ENCODE data around the gene RGS3. TPM values are rescaled to one million over a fixed set of nuclear protein-coding genes. Genes with fewer than 3 reads are reported as not detected.

RGS3 gene
- total RNA-seq, 1 donor from 2014 or later, result 66.2 TPM

DNA sequence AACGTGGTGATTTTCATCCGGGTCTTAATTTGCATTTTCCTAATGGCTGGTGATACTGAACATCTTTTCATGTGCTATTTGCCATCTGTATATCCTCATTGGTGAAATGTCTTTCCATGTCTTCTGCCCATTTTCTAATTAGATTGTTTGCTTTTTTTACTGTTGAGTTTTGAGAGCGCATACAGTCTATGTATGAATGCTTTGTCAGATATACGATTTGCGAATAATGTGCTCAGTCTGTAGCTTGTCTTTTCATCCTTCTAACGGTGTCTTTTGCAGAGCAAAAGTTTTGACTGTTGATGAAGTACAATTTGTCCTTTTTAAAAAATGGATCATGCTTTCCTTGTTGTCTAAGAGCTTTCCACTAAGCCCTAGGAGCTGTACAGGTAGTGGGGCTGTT, 143.0 kb downstream of the RGS3 start:
- Histone ChIP-seq H3K4me3 (no peak overlapping the region), H3K27ac (no peak overlapping the region), H3K9me3 (no peaks in the 10 kb centered on the region), H3K36me3 (no peaks in the 10 kb centered on the region), H3K4me1 (peaks cover 32% of the 10 kb centered on the region), H3K27me3 (ENCODE audit: low read depth) (no peaks in the 10 kb centered on the region)
- TF ChIP-seq, protein P1, sequence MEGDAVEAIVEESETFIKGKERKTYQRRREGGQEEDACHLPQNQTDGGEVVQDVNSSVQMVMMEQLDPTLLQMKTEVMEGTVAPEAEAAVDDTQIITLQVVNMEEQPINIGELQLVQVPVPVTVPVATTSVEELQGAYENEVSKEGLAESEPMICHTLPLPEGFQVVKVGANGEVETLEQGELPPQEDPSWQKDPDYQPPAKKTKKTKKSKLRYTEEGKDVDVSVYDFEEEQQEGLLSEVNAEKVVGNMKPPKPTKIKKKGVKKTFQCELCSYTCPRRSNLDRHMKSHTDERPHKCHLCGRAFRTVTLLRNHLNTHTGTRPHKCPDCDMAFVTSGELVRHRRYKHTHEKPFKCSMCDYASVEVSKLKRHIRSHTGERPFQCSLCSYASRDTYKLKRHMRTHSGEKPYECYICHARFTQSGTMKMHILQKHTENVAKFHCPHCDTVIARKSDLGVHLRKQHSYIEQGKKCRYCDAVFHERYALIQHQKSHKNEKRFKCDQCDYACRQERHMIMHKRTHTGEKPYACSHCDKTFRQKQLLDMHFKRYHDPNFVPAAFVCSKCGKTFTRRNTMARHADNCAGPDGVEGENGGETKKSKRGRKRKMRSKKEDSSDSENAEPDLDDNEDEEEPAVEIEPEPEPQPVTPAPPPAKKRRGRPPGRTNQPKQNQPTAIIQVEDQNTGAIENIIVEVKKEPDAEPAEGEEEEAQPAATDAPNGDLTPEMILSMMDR (IDR thresholded peaks at IDR 0.05), result no peak
- intact Hi-C loops (cut with DNase I), result no loop called here
- no peak for ATAC-seq
- DNase-seq, result no peak

DNA sequence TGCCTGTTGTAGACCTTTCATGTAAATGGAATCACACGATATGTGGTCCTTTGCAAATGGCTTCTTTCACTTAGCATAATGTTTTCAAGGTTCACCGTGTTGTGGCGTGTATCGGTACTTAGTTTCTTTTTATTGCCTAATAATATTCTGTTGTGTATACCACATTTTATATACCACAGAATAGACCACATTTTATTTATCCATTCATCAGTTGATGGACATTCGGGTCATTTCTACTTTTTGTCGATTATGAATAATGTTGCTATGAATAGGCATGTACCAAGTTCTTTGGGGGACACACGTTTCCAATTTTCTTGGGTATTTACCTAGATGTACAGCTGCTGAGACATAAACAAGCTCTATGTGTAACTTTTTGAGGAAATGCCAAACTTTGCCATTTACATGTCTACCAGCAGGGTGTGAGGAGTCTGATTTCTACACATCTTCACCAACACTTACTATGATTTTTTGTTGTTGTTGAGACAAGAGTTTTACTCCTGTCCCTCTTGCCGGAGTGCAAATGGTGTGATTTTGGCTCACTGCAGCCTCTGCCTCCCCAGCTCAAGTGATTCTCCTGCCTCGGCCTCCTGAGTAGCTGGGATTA, 144.7 kb downstream of the RGS3 start:
- no peak for ATAC-seq
- TF ChIP-seq, protein P1 (IDR thresholded peaks at IDR 0.05), result no peak

DNA sequence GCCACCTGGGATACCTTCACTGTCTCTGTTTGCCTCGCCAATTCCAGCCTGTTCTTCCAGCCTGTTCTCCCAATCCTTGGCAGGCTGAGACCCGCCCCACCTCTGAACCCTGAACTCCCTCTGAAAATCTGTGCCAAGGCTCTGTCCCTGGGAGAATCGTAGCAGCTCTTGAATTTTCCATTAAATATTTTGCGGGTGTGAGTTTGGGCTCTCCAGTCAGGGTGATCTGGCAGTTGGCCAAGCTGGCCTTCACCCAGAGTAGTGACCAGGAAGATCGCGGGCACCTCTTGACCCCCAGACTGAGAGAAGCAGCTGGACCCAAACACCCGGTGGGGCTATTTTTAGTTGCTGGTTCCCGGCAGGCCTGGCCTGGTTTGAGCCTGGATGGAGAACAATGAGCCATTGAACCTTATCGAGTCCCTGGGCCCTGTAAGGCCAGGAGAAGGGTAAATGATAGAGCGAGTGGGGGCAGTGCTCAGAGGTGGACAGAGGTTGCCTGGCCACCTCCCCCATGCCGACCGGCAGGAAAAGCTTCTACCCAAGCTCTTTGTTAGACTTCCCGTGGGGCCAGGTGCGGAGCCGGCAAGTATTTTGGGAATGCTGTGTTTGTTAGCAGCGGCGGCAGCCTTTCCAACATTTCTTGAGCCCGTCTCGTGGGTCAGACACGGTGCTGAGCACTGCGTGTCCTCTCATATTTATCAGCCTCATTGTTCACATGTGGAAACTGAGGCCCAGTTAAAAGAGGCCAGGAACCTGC, 146.2 kb downstream of the RGS3 start:
- Histone ChIP-seq H3K36me3 (no peaks in the 10 kb centered on the region), H3K27ac (peak overlapping the region; percentile 75), H3K9me3 (no peaks in the 10 kb centered on the region), H3K4me1 (peaks cover 21% of the 10 kb centered on the region), H3K27me3 (ENCODE audit: low read depth) (no peaks in the 10 kb centered on the region), H3K4me3 (no peak overlapping the region)
- DNase-seq, result peak; percentile 87
- TF ChIP-seq, protein P1 (IDR thresholded peaks at IDR 0.05), result no peak
- intact Hi-C loops (cut with DNase I), result no loop called here
- peak; percentile 80 to 85 for ATAC-seq

More for the DNA sequence above, 144.7 kb downstream of the RGS3 start:
- Histone ChIP-seq H3K27me3 (ENCODE audit: low read depth) (no peaks in the 10 kb centered on the region), H3K9me3 (no peaks in the 10 kb centered on the region), H3K4me3 (no peak overlapping the region), H3K4me1 (peaks cover 18% of the 10 kb centered on the region), H3K27ac (no peak overlapping the region), H3K36me3 (no peaks in the 10 kb centered on the region)
- intact Hi-C loops (cut with DNase I), result no loop called here
- no peak for DNase-seq

DNA sequence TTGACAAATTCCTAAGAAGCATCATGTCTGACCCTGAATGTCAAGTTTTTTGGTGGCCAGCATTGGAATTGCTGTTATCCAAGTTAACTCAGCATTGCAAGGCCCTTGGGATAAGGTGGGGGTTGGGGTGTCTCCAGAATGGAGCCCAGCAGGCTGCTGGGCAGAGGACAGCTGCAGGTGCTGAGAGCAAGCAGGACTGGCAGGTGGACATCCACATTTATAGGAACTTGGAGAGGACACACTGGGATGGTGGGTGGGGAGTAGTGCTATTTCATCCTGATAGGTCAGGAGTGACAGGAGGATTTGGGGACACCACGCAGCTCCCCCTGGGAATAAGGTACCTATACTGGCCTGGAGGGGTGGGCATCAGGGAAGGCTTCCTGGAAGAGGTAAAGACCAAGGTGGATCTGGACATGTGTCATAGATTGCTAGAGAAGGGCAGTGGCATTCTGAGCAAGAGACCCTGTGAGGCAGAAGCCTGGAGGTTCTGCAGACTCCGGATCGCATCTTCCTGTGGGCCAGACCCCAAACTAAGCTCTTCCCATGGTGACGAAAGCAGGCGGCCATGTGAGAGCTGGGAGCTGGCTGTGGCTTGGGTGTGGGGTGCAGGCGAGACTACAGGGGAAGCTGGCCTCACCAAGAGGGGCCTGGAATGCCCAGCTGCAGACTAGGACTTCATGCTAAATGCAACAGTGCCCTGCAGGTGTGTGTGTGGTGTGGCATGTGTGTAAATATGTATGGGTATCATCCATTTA, 148.1 kb downstream of the RGS3 start:
- Histone ChIP-seq H3K27me3 (ENCODE audit: low read depth) (no peaks in the 10 kb centered on the region), H3K4me1 (peaks cover 31% of the 10 kb centered on the region), H3K36me3 (no peaks in the 10 kb centered on the region), H3K9me3 (no peaks in the 10 kb centered on the region), H3K4me3 (no peak overlapping the region), H3K27ac (no peak overlapping the region)
- DNase-seq, result no peak
- intact Hi-C loops (cut with DNase I), result no loop called here
- ATAC-seq, result no peak
- TF ChIP-seq, protein P1 (IDR thresholded peaks at IDR 0.05), result no peak

DNA sequence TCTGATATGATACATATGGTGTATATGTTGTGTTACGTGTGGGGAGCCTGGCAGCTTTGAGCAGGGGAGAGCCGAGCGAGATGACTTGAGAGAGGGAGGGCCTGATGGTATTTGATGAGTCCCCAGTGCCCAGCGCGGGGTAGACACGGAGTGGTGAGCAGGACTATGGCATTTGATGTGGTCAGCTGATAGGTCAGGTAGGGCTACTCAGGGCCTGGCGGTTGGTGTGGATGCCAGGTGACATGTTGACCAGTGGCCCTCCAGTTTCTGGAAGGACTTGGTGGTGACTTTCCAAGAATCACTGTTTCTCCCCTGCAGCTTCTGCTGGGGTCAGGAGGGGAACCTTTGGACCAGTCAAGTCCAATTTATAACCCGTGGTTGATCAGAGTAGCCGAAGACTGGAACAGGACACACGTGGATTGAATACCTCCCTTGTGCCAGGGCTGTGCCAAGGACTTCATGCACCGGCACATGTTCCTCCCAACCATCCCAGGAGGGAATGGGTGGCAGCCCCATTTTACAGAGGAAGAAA, 148.8 kb downstream of the RGS3 start:
- Histone ChIP-seq H3K4me1 (peaks cover 31% of the 10 kb centered on the region), H3K27me3 (ENCODE audit: low read depth) (no peaks in the 10 kb centered on the region), H3K36me3 (no peaks in the 10 kb centered on the region), H3K4me3 (no peak overlapping the region), H3K9me3 (no peaks in the 10 kb centered on the region), H3K27ac (no peak overlapping the region)
- intact Hi-C loops (cut with DNase I), result no loop called here
- TF ChIP-seq, protein P1 (IDR thresholded peaks at IDR 0.05), result no peak
- DNase-seq, result no peak
- ATAC-seq, result no peak

Measured in lower lobe of right lung (tissue), 2 donors.